Central memory CD4-positive, alpha-beta T cell (primary cell): Measurements from ENCODE around the gene DELE1.

Experiments used
- DNase-seq: peaks from one replicate; pipeline ENCODE4 v3.0.0; 2022

Gene DELE1

DNA sequence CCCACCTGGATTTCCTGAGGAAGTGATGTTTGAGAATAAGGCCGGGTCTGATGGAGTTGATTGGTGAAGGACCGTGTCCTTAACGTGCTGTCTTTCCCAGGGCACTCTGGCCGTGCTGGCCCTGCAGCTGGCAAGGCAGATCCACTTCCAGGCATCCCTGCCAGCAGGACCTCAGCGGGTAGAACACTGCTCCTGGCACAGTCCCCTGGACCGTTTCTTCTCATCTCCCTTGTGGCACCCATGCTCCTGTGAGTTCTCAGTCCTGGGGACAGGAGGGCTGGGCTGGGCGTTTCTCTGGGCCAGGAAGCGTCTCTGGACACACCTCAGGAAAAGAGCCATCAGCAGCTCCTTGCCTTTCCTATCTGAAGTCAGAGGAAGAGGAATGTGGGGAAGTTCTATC lies 4.4 kb downstream of the DELE1 start:
- DNase-seq, result no peak

DNA sequence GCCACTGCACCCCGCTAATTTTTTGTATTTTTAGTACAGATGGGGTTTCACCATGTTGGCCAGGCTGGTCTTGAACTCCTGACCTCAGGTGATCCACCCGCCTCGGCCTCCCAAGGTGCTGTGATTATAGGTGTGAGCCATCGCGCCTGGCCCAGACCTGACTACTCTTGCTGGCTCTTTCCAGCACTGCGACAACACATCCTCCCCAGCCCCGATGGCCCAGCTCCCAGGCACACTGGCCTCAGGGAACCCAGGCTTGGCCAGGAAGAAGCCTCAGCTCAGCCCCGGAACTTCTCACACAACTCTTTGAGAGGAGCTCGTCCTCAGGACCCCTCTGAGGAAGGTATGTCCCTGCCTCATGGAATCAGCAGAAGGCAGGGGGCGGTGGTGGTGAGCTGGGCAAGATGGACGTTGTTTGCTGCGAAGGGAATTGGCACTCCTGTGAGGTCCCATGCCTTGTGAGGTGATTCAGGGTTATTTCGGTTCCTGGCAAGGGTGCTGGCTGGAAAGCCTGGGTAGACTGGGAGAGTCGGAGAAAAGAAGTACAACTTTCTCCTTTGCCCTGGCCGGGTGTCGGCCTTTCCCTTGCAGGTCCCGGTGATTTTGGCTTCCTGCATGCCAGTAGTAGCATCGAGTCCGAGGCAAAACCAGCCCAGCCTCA lies 5.9 kb downstream of the DELE1 start:
- DNase-seq, result no peak

DNA sequence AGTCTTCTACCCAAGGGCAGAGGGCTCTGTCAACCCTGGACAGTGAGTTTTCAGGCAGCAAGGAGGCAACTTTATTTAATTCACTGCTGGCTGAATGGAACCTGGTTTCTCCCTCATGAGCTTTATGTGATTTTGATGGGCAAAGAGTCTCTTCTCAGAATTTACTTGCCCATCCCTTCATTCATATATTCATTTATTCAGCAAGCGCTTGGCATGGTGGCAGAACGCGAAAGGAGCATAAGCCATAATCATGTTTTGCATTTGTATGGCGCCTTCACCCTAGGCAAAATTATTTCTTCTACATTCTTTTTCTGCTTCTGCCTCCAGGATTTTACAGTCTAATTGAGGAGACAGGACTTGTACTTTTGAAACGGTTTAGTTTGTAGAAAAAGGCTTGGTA lies 8.0 kb downstream of the DELE1 start:
- no peak for DNase-seq

GRCh38 chr5:141933151-141933550 lies 9.5 kb downstream of the DELE1 start:
- DNase-seq, result no peak

GRCh38 chr5:141934099-141934844 lies 10.6 kb downstream of the DELE1 start:
- no peak for DNase-seq

- no peak for DNase-seq
Measured at GRCh38 chr5:141935538-141935937, 11.9 kb downstream of the DELE1 start.

DNA sequence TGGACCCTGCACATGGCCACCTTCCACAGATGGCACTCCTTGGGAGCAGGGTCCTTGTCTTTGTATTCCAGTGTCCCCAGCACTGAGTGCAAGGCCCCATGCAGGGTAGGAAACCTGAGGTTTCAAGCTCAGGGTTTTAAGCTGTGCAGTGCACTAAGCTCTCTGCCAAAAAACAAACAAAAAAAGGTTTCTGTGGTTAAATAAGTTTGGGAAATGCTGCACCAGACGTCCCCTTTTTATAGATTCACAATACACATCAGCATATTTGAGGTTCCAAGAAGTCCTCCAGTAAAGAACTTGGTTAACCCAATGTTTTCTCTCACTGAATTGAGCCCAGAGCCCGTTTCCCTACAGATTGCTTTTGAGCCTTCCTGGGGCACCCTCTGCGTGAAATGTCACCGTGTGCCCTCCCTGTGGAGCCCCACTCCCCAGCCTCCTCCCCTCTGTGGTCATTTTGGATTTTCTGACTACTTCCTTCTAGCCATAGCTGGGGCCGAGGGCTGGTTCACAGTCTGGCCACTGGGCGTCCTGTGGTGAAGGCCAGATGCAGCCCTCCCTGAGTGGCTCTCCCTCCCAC lies 17.1 kb downstream of the DELE1 start:
- no peak for DNase-seq

- DNase-seq, result no peak
Measured at GRCh38 chr5:141941307-141941706, 17.6 kb downstream of the DELE1 start.

GRCh38 chr5:141941779-141942178 lies 18.1 kb downstream of the DELE1 start:
- DNase-seq, result no peak

GRCh38 chr5:141942185-141942857 lies 18.6 kb downstream of the DELE1 start:
- DNase-seq, result no peak

GRCh38 chr5:141944076-141944475 lies 20.4 kb downstream of the DELE1 start:
- DNase-seq, result no peak

DNA sequence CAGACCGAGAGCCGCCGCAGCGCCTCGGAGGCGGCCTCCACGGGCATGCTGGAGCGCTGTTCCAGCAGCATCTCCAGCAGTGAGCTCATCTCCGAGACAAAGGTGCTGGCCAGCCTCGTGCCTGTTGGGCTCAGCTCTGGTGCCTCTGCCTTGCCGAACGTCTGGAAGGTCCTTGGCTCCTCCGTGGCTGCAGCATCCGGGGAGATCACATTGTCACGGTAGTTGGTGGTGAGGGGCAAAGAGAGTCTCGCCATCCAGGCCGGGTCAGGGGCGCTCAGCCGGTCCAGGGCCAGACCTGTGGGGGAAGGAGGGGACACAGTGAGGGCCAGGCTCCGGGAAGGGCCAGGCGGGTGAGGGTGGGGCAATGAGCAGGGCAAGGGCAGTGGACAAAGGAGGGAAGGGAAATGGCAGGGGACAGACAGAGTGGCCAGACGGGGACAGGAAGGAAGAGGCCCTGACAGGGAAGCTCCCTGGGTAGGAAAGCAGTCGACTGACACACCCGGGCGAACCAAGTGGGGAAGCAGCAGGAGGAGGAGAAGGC lies 21.9 kb downstream of the DELE1 start:
- DNase-seq, result no peak

GRCh38 chr5:141947316-141947715 lies 23.6 kb downstream of the DELE1 start:
- DNase-seq, result no peak

DNA sequence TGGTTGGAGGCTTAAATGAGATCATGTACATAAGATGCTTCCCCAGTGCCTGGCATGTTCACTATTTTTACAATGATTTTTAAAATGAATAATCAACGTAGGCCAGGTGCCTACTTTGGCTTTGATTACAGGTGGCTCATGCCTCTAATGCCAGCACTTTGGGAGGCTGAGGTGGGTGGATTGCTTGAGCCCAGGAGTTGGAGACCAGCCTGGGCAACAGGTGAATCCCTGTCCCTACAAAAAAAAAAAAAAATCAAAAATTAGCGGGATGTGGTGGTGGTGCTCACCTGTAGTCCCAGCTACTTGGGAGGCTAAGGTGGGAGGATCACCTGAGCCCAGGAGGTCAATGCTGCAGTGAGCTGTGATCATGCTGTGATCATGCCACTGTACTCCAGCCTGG lies 25.1 kb downstream of the DELE1 start:
- DNase-seq, result no peak

GRCh38 chr5:141949511-141949910 lies 25.8 kb downstream of the DELE1 start:
- no peak for DNase-seq

DNA sequence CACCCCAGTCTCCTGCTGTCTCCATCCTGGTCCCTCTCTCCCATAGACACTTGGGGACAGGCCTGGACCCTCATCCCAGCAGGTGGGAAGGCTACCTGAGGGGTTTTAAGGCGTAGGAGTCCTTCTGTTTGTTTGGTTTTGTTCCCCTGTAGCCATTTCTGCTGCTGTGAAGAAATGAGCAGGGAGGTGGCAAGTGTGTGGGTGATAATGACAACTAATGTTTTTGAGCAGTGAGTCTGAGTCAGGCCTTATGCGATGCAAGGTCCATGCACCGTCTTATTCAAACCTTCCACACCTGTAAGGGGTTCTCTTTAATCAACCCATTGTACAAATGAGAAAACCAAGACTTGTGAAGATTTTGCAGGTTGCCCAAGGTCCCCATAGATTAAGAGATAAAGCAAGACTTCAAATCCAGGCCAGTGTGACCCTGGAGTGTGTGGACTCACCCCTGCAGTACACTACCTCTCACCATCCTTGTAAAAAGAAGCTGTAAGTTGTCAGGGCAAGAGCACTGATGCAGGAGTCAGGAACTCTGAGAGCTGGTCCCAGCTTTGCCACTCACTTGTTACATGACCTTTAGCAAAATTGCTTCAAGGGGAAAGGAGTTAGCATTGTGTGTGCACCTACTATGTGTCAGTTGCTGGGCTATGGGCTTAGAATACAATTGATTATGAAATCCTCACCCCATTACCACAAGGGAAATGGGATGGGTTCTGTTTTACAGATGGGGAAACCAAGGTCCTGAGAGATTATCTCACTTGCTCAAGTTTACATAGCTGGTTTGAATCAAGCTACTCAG lies 26.7 kb downstream of the DELE1 start:
- no peak for DNase-seq

GRCh38 chr5:141951332-141951781 lies 27.7 kb downstream of the DELE1 start:
- no peak for DNase-seq

GRCh38 chr5:141952020-141952419 lies 28.3 kb downstream of the DELE1 start:
- no peak for DNase-seq

DNA sequence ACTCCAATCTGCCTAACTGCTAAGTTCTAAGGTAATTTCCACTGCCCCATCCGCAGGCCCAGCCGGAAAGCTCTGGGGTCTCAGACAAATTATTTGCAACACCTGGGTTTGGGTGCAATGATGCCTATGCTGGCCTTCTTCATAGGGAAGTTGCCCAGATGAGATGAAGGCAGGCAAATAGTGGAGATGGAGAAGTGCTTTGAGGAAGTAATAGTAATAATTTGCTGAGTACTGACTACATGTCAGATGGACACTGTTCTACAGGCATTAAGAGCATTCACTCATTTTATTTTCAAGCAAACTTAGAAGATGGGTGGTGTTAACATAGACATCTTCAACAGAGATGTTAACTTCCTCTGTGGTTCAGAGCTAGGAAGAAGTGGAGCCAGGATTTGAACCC lies 30.5 kb downstream of the DELE1 start:
- DNase-seq, result no peak

- DNase-seq, result no peak
Measured at GRCh38 chr5:141957367-141957996, 33.8 kb downstream of the DELE1 start.

- DNase-seq, result no peak
Measured at GRCh38 chr5:141958113-141958512, 34.4 kb downstream of the DELE1 start, which contains the start of gene PCDH12. Gene PCDH12, minus strand, starts transcription at chr5:141958202. Its CDS starts 351 bp downstream, at chr5:141957851.
